ENCODE data around the gene KIF1A.

GRCh38 chr2:240786871-240787311 is 33.1 kb downstream of the KIF1A start:
- TF ChIP-seq CTCF (conservative IDR thresholded peaks at IDR 0.05) (no peak), EZH2 (IDR thresholded peaks at IDR 0.05; ENCODE audit: low read depth) (no peak)
